Fibroblast of lung (primary cell): ENCODE results near the gene ASXL3. TPM values are rescaled to one million over a fixed set of nuclear protein-coding genes. Genes with fewer than 3 reads are reported as not detected.

ENCODE experiments used
- DNase-seq, 2 donors: peaks; one replicate each; pipeline versions ENCODE4 v3.0.0 to v3.0.0-alpha.2; 2010; ENCODE audit warnings: low read depth in 2 of 2
- H2AFZ ChIP-seq: 2 replicates; pipeline ENCODE4 v1.5.1; 2012; ENCODE audit warnings: low read length, control low read depth, inconsistent platforms
- H3K27ac ChIP-seq: 2 replicates; pipeline ENCODE4 v1.5.1; 2011; ENCODE audit warnings: low read length, control low read depth; ENCODE audit not compliant: insufficient read depth
- H3K27me3 ChIP-seq: 2 replicates; pipeline ENCODE4 v1.5.1; 2011; ENCODE audit warnings: mild to moderate bottlenecking, low read length; ENCODE audit not compliant: control insufficient read depth, insufficient read depth
- H3K36me3 ChIP-seq: 2 replicates; pipeline ENCODE4 v1.5.1; 2011; ENCODE audit warnings: low read length; ENCODE audit not compliant: control insufficient read depth, insufficient read depth
- H3K4me1 ChIP-seq: 2 replicates; pipeline ENCODE4 v1.5.1; 2011; ENCODE audit warnings: low read length; ENCODE audit not compliant: control insufficient read depth, insufficient read depth; ENCODE audit errors: extremely low read depth
- H3K4me2 ChIP-seq: 2 replicates; pipeline ENCODE4 v1.5.1; 2011; ENCODE audit warnings: low read length, control low read depth; ENCODE audit not compliant: insufficient read depth; ENCODE audit errors: extremely low read depth
- H3K4me3 ChIP-seq, 4 experiments: fragments of 200-600 bp in 1 of 4; sonication (generic) in 1 of 4; replicated peaks in 1 of 4; 2 replicates each; pipeline ENCODE4 v1.5.1; 2011 to 2016; ENCODE audit warnings: low read length in 4 of 4, low read depth in 3 of 4, mild to moderate bottlenecking in 3 of 4, control low read depth in 2 of 4, inconsistent platforms in 1 of 4, mixed read lengths in 1 of 4; ENCODE audit not compliant: insufficient read depth in 1 of 4; ENCODE audit errors: control extremely low read depth in 1 of 4
- H3K79me2 ChIP-seq: 2 replicates; pipeline ENCODE4 v1.5.1; 2012; ENCODE audit warnings: mild to moderate bottlenecking, low read length, inconsistent platforms; ENCODE audit not compliant: control insufficient read depth, insufficient read depth
- H3K9ac ChIP-seq: 2 replicates; pipeline ENCODE4 v1.5.1; 2011; ENCODE audit warnings: mild to moderate bottlenecking, low read length, control low read depth; ENCODE audit not compliant: insufficient read depth
- H3K9me3 ChIP-seq: 2 replicates; pipeline ENCODE4 v1.5.1; 2012; ENCODE audit warnings: low read depth, low read length; ENCODE audit not compliant: control insufficient read depth, insufficient read depth
- H4K20me1 ChIP-seq: 2 replicates; pipeline ENCODE4 v1.5.1; 2011; ENCODE audit warnings: low read length; ENCODE audit not compliant: control insufficient read depth, insufficient read depth; ENCODE audit errors: extremely low read depth
- EZH2 ChIP-seq: IDR thresholded peaks from 2 replicates; pipeline ENCODE4 v1.5.1; 2012; ENCODE audit warnings: low read length, control low read depth, mild to moderate bottlenecking; ENCODE audit errors: missing control alignments
- polyA plus RNA-seq, 2 donors: library from polyadenylated mRNA; depleted of rRNA in 1 of 2; stranded (reverse) in 1 of 2; unstranded in 1 of 2; fragments of >200 nt; gene quantifications; 2 replicates each; pipeline ENCODE4 v1.2.1, GENCODE V29; 2011 to 2012; ENCODE audit warnings: missing spikeins in 1 of 2
- total RNA-seq: library from RNA; depleted of rRNA; stranded (reverse); fragments of >200 nt; gene quantifications from 2 replicates; pipeline ENCODE4 v1.2.1, GENCODE V29; 2014
- TF ChIP-seq, protein P1 (sequence below), 2 donors: IDR thresholded peaks in 1 of 2; conservative IDR thresholded peaks in 1 of 2; 1 replicate in 1 of 2; 2 replicates in 1 of 2; pipeline ENCODE4 v1.5.1; 2011 to 2012; ENCODE audit warnings: low read length in 2 of 2, control low read depth in 1 of 2, inconsistent platforms in 1 of 2, low read depth in 1 of 2, mild to moderate bottlenecking in 1 of 2

The ASXL3 gene
- total and polyA plus RNA-seq, 2 donors (not counting 1 experiment from before 2014, with no cell fraction given) = 0.06 to 0.66 TPM

DNA sequence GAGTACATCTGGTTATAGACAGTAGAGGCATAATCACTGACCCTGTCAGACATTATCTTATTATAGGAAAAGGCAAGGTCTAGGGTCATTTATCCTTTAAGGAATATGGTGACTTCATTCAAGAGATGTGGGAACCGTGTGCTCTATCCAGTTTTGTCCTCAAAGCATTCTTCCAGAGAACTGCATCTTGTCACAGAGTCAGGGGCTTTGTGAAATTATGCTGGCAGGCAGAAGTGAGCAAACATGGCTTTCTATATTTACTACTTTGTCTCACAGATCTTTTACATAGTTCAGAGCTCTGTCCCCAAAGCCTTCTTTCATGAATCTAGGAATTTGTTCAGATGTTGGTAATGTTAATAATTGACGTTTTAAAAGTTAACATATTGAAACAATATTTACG is 177.4 kb downstream of the ASXL3 start:
- Histone ChIP-seq H3K27me3 (no peaks in the 10 kb centered on the region), H3K4me1 (no peaks in the 10 kb centered on the region), H3K9ac (no peak overlapping the region), H3K4me3 (peak overlapping the region in 1 of 4 experiments; percentile 1), H3K36me3 (no peaks in the 10 kb centered on the region), H3K79me2 (no peaks in the 10 kb centered on the region), H3K4me2 (no peak overlapping the region), H2AFZ (no peak overlapping the region), H4K20me1 (no peaks in the 10 kb centered on the region), H3K27ac (no peak overlapping the region), H3K9me3 (no peaks in the 10 kb centered on the region)
- peak in 1 of 2 donors; percentile 6 for DNase-seq
- TF ChIP-seq EZH2 = no peak

DNA sequence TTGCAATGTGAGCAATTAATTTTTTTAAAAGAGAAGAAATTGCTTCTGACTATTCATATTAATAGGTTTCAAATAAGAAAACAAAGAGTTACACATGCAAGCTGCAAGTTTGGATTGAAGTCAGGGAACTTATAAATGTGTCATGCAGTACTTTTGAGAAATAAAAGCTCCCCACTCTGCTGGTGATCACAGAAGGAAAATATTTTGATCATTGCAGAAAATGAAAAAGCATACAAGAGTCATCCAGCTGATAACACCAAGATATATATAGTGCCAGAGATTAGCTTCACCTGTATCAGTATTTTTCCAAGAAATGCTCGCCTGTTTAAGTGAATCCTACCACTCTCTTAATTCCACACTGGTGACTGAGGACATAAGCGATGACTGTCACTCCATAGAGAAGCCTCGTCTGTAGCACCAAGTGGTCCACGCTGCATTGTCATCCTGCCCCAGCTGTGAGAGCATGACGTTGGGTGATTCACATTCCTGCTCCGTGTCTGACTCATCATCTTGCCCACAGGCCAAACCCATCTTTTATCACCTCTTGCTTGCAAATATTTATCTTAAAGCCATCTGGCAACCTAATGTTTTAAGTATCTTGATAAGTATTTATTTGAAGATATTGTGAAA is 178.0 kb downstream of the ASXL3 start:
- peak overlapping the region; percentile 48 for H3K27ac ChIP-seq
- H2AFZ ChIP-seq = no peak overlapping the region
- H3K4me3 ChIP-seq = no peak overlapping the region
- H3K9me3 ChIP-seq = no peaks in the 10 kb centered on the region
- no peaks in the 10 kb centered on the region for H3K36me3 ChIP-seq
- H3K4me2 ChIP-seq = peak overlapping the region; percentile 55
- peak; percentile 95 to 98 for DNase-seq
- no peaks in the 10 kb centered on the region for H4K20me1 ChIP-seq
- TF ChIP-seq, protein P1, sequence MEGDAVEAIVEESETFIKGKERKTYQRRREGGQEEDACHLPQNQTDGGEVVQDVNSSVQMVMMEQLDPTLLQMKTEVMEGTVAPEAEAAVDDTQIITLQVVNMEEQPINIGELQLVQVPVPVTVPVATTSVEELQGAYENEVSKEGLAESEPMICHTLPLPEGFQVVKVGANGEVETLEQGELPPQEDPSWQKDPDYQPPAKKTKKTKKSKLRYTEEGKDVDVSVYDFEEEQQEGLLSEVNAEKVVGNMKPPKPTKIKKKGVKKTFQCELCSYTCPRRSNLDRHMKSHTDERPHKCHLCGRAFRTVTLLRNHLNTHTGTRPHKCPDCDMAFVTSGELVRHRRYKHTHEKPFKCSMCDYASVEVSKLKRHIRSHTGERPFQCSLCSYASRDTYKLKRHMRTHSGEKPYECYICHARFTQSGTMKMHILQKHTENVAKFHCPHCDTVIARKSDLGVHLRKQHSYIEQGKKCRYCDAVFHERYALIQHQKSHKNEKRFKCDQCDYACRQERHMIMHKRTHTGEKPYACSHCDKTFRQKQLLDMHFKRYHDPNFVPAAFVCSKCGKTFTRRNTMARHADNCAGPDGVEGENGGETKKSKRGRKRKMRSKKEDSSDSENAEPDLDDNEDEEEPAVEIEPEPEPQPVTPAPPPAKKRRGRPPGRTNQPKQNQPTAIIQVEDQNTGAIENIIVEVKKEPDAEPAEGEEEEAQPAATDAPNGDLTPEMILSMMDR (conservative IDR thresholded peaks at IDR 0.05 in 1 of 2, IDR thresholded peaks at IDR 0.05 in 1 of 2; ENCODE audit: low read depth in 1 of 2, low read length in 2 of 2) = no peak
- TF ChIP-seq EZH2 = no peak
- no peaks in the 10 kb centered on the region for H3K4me1 ChIP-seq
- no peak overlapping the region for H3K9ac ChIP-seq
- no peaks in the 10 kb centered on the region for H3K79me2 ChIP-seq
- H3K27me3 ChIP-seq = no peaks in the 10 kb centered on the region

DNA sequence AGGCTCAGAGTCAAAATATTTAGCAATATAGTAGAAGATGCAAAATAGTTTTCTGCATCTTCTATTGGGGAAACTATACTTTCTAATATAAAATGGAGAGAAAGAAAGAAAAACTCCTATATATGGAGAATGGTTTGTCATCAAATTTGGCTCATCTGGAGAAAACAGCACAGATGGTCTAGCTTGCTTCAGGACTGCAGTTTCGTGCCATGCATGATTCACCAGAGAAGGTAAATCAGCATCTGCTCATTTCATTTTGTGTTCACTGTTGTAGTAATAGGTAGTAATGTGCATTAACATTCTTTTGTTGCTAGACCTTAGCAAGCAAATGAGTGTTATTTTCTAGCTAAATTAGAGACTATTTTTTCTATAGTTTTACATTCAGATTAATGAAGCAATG is 179.0 kb downstream of the ASXL3 start:
- no peak for TF ChIP-seq EZH2
- TF ChIP-seq, protein P1 (conservative IDR thresholded peaks at IDR 0.05 in 1 of 2, IDR thresholded peaks at IDR 0.05 in 1 of 2; ENCODE audit: low read depth in 1 of 2, low read length in 2 of 2) = no peak

More for the DNA sequence above, 179.0 kb downstream of the ASXL3 start:
- H3K27ac ChIP-seq = peak overlapping the region; percentile 11
- H3K4me1 ChIP-seq = no peaks in the 10 kb centered on the region
- no peak overlapping the region for H3K4me2 ChIP-seq
- DNase-seq = peak; percentile 44 to 79
- no peak overlapping the region for H3K4me3 ChIP-seq
- H3K27me3 ChIP-seq = no peaks in the 10 kb centered on the region
- no peaks in the 10 kb centered on the region for H3K79me2 ChIP-seq
- H3K9me3 ChIP-seq = no peaks in the 10 kb centered on the region
- no peak overlapping the region for H3K9ac ChIP-seq
- H4K20me1 ChIP-seq = no peaks in the 10 kb centered on the region
- no peak overlapping the region for H2AFZ ChIP-seq
- no peaks in the 10 kb centered on the region for H3K36me3 ChIP-seq
